ENCODE results near the gene PIK3CB.

DNA sequence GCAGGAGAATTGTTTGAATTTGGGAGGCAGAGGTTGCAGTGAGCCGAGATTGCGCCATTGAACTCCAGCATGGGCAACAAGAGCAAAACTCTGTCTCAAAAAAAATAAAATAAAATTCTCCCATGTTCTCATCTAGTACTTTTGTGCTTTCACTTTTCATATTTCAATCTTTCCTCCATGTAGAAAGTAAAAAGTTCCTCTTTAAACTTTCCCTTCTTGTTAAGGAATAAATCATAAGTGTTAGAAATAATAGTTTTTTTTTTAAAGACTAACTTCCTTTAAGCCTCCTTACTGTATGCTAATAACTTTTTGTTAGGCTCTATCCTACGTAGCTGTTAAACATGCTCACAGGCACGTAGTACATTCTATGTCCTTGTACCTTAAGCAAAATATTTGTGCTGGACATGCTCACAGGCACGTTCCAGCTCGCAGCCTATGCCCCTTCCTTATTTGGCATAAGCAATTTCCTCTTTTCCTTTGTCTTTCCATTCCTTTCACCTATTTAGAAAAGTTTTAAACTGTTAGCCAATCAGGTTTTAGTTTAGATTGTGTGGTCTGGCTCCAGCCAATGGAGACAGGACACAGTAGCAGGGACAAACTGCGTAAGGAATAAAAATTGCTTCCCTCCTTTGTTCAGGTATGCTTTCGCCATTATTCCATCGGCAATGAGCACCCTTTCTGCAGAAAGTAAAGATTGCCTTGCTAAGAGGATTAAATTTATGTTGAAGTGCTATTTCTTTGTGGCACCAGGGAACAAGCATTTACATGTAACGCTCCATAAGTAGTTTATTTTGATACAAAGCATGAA lies 38.9 kb upstream of the PIK3CB start:
- TF ChIP-seq, protein P1, sequence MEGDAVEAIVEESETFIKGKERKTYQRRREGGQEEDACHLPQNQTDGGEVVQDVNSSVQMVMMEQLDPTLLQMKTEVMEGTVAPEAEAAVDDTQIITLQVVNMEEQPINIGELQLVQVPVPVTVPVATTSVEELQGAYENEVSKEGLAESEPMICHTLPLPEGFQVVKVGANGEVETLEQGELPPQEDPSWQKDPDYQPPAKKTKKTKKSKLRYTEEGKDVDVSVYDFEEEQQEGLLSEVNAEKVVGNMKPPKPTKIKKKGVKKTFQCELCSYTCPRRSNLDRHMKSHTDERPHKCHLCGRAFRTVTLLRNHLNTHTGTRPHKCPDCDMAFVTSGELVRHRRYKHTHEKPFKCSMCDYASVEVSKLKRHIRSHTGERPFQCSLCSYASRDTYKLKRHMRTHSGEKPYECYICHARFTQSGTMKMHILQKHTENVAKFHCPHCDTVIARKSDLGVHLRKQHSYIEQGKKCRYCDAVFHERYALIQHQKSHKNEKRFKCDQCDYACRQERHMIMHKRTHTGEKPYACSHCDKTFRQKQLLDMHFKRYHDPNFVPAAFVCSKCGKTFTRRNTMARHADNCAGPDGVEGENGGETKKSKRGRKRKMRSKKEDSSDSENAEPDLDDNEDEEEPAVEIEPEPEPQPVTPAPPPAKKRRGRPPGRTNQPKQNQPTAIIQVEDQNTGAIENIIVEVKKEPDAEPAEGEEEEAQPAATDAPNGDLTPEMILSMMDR (IDR thresholded peaks at IDR 0.05) = no peak
- TF ChIP-seq POLR2A (IDR thresholded peaks at IDR 0.05) = no peak

All from heart left ventricle (tissue), 13 donors.